ENCODE results near the gene GABRA6. TPM values are rescaled to one million over a fixed set of nuclear protein-coding genes. Genes with fewer than 3 reads are reported as not detected.

GABRA6 gene
- total RNA-seq, 2 donors from 2014 or later, result not detected

- no peaks in the 10 kb centered on the region for H3K36me3 Mint-ChIP-seq (ENCODE audit: low read depth)
- H3K4me1 Mint-ChIP-seq, result no peaks in the 10 kb centered on the region
- Histone ChIP-seq H3K4me3 (ENCODE audit: low read length) (no peak overlapping the region), H3K36me3 (ENCODE audit: control insufficient read depth, insufficient read depth, low read length) (no peaks in the 10 kb centered on the region), H3K27ac (ENCODE audit: low read depth, low read length) (no peak overlapping the region), H3K9me3 (ENCODE audit: control insufficient read depth, low read length) (peaks cover 4% of the 10 kb centered on the region), H3K4me1 (ENCODE audit: control insufficient read depth, insufficient read depth, low read length) (no peaks in the 10 kb centered on the region), H3K27me3 (ENCODE audit: control insufficient read depth, insufficient read depth, low read length, poor library complexity, severe bottlenecking) (no peaks in the 10 kb centered on the region), H3K9ac (ENCODE audit: extremely low read depth, low read length, poor library complexity, severe bottlenecking) (no peak overlapping the region)
- DNase-seq, result no peak
- no peak overlapping the region for H3K27ac Mint-ChIP-seq
- TF ChIP-seq CTCF (conservative IDR thresholded peaks at IDR 0.05), result no peak
- H3K9me3 Mint-ChIP-seq, result no peaks in the 10 kb centered on the region
- no peaks in the 10 kb centered on the region for H3K27me3 Mint-ChIP-seq (ENCODE audit: insufficient read depth)
- H3K4me3 Mint-ChIP-seq, result no peak overlapping the region
These were observed 34.9 kb downstream of the GABRA6 start for GRCh38 chr5:161720460-161720859.

- TF ChIP-seq CTCF (conservative IDR thresholded peaks at IDR 0.05), result no peak
- Histone ChIP-seq H3K27ac (ENCODE audit: low read depth, low read length) (no peak overlapping the region), H3K36me3 (ENCODE audit: control insufficient read depth, insufficient read depth, low read length) (no peaks in the 10 kb centered on the region), H3K4me3 (ENCODE audit: low read length) (no peak overlapping the region), H3K4me1 (ENCODE audit: control insufficient read depth, insufficient read depth, low read length) (no peaks in the 10 kb centered on the region), H3K9ac (ENCODE audit: extremely low read depth, low read length, poor library complexity, severe bottlenecking) (no peak overlapping the region), H3K9me3 (ENCODE audit: control insufficient read depth, low read length) (no peaks in the 10 kb centered on the region), H3K27me3 (ENCODE audit: control insufficient read depth, insufficient read depth, low read length, poor library complexity, severe bottlenecking) (no peaks in the 10 kb centered on the region)
- H3K27ac Mint-ChIP-seq, result no peak overlapping the region
- no peaks in the 10 kb centered on the region for H3K4me1 Mint-ChIP-seq
- DNase-seq, result no peak
- no peaks in the 10 kb centered on the region for H3K27me3 Mint-ChIP-seq (ENCODE audit: insufficient read depth)
- WGBS, 2 experiments (ENCODE audit: insufficient coverage in 1 of 2, insufficient read length in 1 of 2), result 100% methylated on average over 1 of the region's 1 CpG; no CpG with 5 or more reads in 1 of the 2 experiments
- H3K36me3 Mint-ChIP-seq (ENCODE audit: low read depth), result no peaks in the 10 kb centered on the region
- no peak overlapping the region for H3K4me3 Mint-ChIP-seq
- H3K9me3 Mint-ChIP-seq, result no peaks in the 10 kb centered on the region
These were observed 49.2 kb downstream of the GABRA6 start for GRCh38 chr5:161734741-161735140.

GRCh38 chr5:161740433-161740832 is 54.9 kb downstream of the GABRA6 start:
- Mint-ChIP-seq H3K4me3 (no peak overlapping the region), H3K27ac (no peak overlapping the region), H3K9me3 (no peaks in the 10 kb centered on the region), H3K4me1 (no peaks in the 10 kb centered on the region), H3K36me3 (ENCODE audit: low read depth) (no peaks in the 10 kb centered on the region), H3K27me3 (ENCODE audit: insufficient read depth) (no peaks in the 10 kb centered on the region)
- no peak for TF ChIP-seq CTCF (conservative IDR thresholded peaks at IDR 0.05)
- H3K27ac ChIP-seq (ENCODE audit: low read depth, low read length), result no peak overlapping the region
- no peaks in the 10 kb centered on the region for H3K9me3 ChIP-seq (ENCODE audit: control insufficient read depth, low read length)
- no peaks in the 10 kb centered on the region for H3K4me1 ChIP-seq (ENCODE audit: control insufficient read depth, insufficient read depth, low read length)
- no peak overlapping the region for H3K9ac ChIP-seq (ENCODE audit: extremely low read depth, low read length, poor library complexity, severe bottlenecking)
- no peaks in the 10 kb centered on the region for H3K27me3 ChIP-seq (ENCODE audit: control insufficient read depth, insufficient read depth, low read length, poor library complexity, severe bottlenecking)
- H3K4me3 ChIP-seq (ENCODE audit: low read length), result no peak overlapping the region
- H3K36me3 ChIP-seq (ENCODE audit: control insufficient read depth, insufficient read depth, low read length), result no peaks in the 10 kb centered on the region
- 80% methylated on average over 1 of the region's 1 CpG; no CpG with 5 or more reads in 1 of the 2 experiments for WGBS, 2 experiments (ENCODE audit: insufficient coverage in 1 of 2, insufficient read length in 1 of 2)
- no peak for DNase-seq
